GM23248 (cell line): Measurements from ENCODE around the gene CUL1. TPM values are rescaled to one million over a fixed set of nuclear protein-coding genes. Genes with fewer than 3 reads are reported as not detected.

Experiments
- DNase-seq: peaks from one replicate; pipeline ENCODE4 v3.0.0-alpha.2; 2015
- H2AFZ ChIP-seq: fragments of 200-600 bp; sonication (generic); 2 replicates; pipeline ENCODE4 v1.6.1; 2016; ENCODE audit warnings: antibody characterized with exemption
- H3F3A ChIP-seq: fragments of 200-600 bp; sonication (generic); 2 replicates; pipeline ENCODE4 v1.6.1; 2016; ENCODE audit warnings: mild to moderate bottlenecking, antibody characterized with exemption, mixed run types; ENCODE audit not compliant: insufficient read depth
- H3K27ac ChIP-seq: fragments of 200-600 bp; sonication (generic); 2 replicates; pipeline ENCODE4 v1.5.1; 2016; ENCODE audit warnings: mild to moderate bottlenecking
- H3K27me3 ChIP-seq: fragments of 200-600 bp; sonication (generic); replicated peaks from 2 replicates; pipeline ENCODE4 v1.6.1; 2016; ENCODE audit warnings: mild to moderate bottlenecking; ENCODE audit not compliant: insufficient read depth
- H3K36me3 ChIP-seq: fragments of 200-600 bp; sonication (generic); 2 replicates; pipeline ENCODE4 v1.6.1; 2016; ENCODE audit warnings: low read depth, mild to moderate bottlenecking
- H3K4me1 ChIP-seq: fragments of 200-600 bp; sonication (generic); 2 replicates; pipeline ENCODE4 v1.6.1; 2016; ENCODE audit warnings: mild to moderate bottlenecking; ENCODE audit not compliant: insufficient read depth
- H3K4me2 ChIP-seq: fragments of 200-600 bp; sonication (generic); one replicate; pipeline ENCODE4 v1.6.1; 2016; ENCODE audit warnings: mild to moderate bottlenecking; ENCODE audit not compliant: unreplicated experiment
- H3K4me3 ChIP-seq: fragments of 200-600 bp; sonication (generic); 2 replicates; pipeline ENCODE4 v1.5.1; 2016; ENCODE audit warnings: mild to moderate bottlenecking
- H3K79me2 ChIP-seq: fragments of 200-600 bp; sonication (generic); 2 replicates; pipeline ENCODE4 v1.6.1; 2016; ENCODE audit warnings: mild to moderate bottlenecking; ENCODE audit not compliant: insufficient read depth
- H3K9ac ChIP-seq: fragments of 200-600 bp; sonication (generic); 2 replicates; pipeline ENCODE4 v1.6.1; 2016; ENCODE audit warnings: mild to moderate bottlenecking
- H3K9me2 ChIP-seq: fragments of 200-600 bp; sonication (generic); 2 replicates; pipeline ENCODE4 v1.6.1; 2016; ENCODE audit warnings: mixed run types, mild to moderate bottlenecking, moderate library complexity; ENCODE audit not compliant: insufficient read depth
- H3K9me3 ChIP-seq: fragments of 200-600 bp; sonication (generic); one replicate; pipeline ENCODE4 v1.6.1; 2017; ENCODE audit warnings: low read depth
- H4K20me1 ChIP-seq: fragments of 200-600 bp; sonication (generic); 2 replicates; pipeline ENCODE4 v1.6.0; 2016; ENCODE audit not compliant: insufficient read depth
- EZH2 ChIP-seq: fragments of 200-600 bp; sonication (generic); IDR thresholded peaks from 2 replicates; pipeline ENCODE4 v1.6.1; 2018; ENCODE audit warnings: antibody characterized with exemption, mild to moderate bottlenecking; ENCODE audit not compliant: insufficient read depth, poor library complexity, severe bottlenecking
- EZH2phosphoT487 ChIP-seq: fragments of 200-600 bp; sonication (generic); IDR thresholded peaks from 2 replicates; pipeline ENCODE4 v1.6.1; 2018; ENCODE audit warnings: antibody characterized with exemption, moderate library complexity, mild to moderate bottlenecking, low read depth; ENCODE audit not compliant: insufficient read depth
- WGBS, 2 experiments: methylation state at CpG; one replicate each; pipeline ENCODE4 v1.1.6; 2015 to 2017; ENCODE audit warnings: low lambda C conversion rate in 2 of 2, low coverage in 1 of 2; ENCODE audit errors: missing lambda C conversion rate in 2 of 2; 5-methylcytosine and 5-hydroxymethylcytosine counted together
- in situ Hi-C: fragments of 300-500 bp; cut with MboI; formaldehyde crosslinking; loops from 2 replicates; pipeline ENCODE4 v1.15.0; 2020
- polyA plus RNA-seq: library from polyadenylated mRNA; unstranded; fragments of >200 nt; fragmentation: Nextera tagmentation; extraction: Ambion mirVana; gene quantifications from 2 replicates; pipeline ENCODE4 v1.2.1, GENCODE V29; 2016
- total RNA-seq: library from RNA; depleted of rRNA; stranded (reverse); fragments of >200 nt; shearing (Covaris generic); gene quantifications from 2 replicates; pipeline ENCODE4 v1.2.3, GENCODE V29; 2014

The CUL1 gene
- total and polyA plus RNA-seq, 2 experiments from 2014 or later, result 49.1 to 52.6 TPM

DNA sequence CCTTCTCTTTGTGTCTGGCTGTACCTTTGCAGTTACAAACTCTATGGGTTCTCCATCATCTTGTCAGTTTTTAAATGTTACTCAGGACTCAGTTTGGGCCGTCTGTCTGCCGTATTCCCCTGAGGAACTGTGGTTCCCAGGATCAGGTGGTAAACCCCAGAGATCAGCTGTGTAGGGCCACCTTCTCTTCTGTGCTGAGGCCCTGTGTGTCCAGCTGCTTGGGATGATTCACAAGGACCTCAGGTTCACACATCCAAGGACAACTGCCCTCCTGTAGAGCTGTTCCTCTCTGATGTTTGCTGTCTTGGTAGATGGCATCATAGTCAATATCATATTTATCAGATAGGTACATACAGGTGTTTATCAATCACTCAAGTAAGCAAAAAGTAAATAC lies 24.5 kb downstream of the CUL1 start:
- WGBS, 2 experiments, result 97 to 98% methylated on average over 2 of the region's 2 CpGs
- Histone ChIP-seq H3K9me2 (no peaks in the 10 kb centered on the region), H3K27ac (no peak overlapping the region), H3K4me2 (no peak overlapping the region), H3K36me3 (no peaks in the 10 kb centered on the region), H3K4me3 (no peak overlapping the region), H3K9me3 (no peaks in the 10 kb centered on the region), H3K9ac (no peak overlapping the region), H2AFZ (no peak overlapping the region), H4K20me1 (peaks cover 73% of the 10 kb centered on the region), H3F3A (no peaks in the 10 kb centered on the region), H3K79me2 (peaks cover 100% of the 10 kb centered on the region), H3K4me1 (0 out of 2 replicates have a peak, but pooled peaks cover 8% of the 10 kb centered on the region), H3K27me3 (no peaks in the 10 kb centered on the region)
- in situ Hi-C loops, result no loop called here
- no peak for DNase-seq
- TF ChIP-seq EZH2, result no peak
- TF ChIP-seq EZH2phosphoT487, result no peak

DNA sequence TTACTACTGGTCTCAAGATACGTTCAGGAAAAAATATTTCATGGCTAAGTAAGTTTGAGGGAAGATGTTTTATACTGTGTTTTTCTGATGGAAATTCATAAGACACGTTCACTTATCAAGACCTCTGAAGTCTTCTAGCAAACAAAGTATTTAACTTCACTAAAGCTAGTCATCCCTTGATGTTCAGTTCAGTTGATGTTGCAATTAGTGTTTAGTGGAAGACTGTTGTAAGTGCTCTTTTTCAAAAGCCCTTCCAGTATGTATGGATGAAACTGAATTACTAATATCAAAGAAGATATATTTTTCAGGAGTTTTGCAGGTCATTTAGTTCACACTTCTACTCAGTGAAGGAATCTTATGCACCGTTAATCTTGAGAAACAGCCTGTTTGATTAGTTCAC lies 25.1 kb downstream of the CUL1 start:
- peak; percentile 13 for DNase-seq
- no peak overlapping the region for H3K9ac ChIP-seq
- in situ Hi-C loops, result no loop called here
- 0 out of 2 replicates have a peak, but pooled peaks cover 8% of the 10 kb centered on the region for H3K4me1 ChIP-seq
- no peak overlapping the region for H3K4me2 ChIP-seq
- no peaks in the 10 kb centered on the region for H3K36me3 ChIP-seq
- no peaks in the 10 kb centered on the region for H3F3A ChIP-seq
- peaks cover 100% of the 10 kb centered on the region for H3K79me2 ChIP-seq
- no peak overlapping the region for H3K4me3 ChIP-seq
- WGBS, 2 experiments, result 82% methylated on average over 3 of the region's 3 CpGs
- TF ChIP-seq EZH2, result no peak
- TF ChIP-seq EZH2phosphoT487, result no peak
- H3K27me3 ChIP-seq, result no peaks in the 10 kb centered on the region
- no peak overlapping the region for H2AFZ ChIP-seq
- no peaks in the 10 kb centered on the region for H3K9me3 ChIP-seq
- H3K9me2 ChIP-seq, result no peaks in the 10 kb centered on the region
- peaks cover 67% of the 10 kb centered on the region for H4K20me1 ChIP-seq
- no peak overlapping the region for H3K27ac ChIP-seq

DNA sequence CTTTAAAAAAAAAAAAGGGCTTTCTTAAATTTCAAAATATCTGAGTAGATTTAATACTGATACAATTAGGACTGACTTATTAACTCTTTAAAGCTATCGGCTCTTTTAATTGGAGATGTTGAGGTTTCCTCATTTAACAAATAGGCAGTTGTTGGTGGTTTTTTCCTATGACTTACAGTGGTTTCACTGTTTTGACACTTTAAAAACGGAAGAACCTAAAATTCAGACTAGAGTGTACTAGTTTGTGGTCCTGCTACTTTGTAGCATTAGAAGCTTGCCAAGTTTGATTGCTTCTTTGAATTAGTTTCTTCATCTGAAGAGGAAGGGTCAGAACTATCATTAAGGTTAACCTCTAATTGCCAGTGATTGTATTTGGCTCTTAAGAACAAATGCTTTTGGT lies 27.7 kb downstream of the CUL1 start:
- Histone ChIP-seq H3F3A (peaks cover 20% of the 10 kb centered on the region; the same call in 1 of the 2 replicates), H3K36me3 (peaks cover 7% of the 10 kb centered on the region; the same call in 1 of the 2 replicates), H3K27me3 (no peaks in the 10 kb centered on the region), H3K79me2 (peaks cover 100% of the 10 kb centered on the region), H3K9me2 (no peaks in the 10 kb centered on the region), H3K4me3 (no peak overlapping the region), H3K4me1 (peaks cover 21% of the 10 kb centered on the region), H4K20me1 (peaks cover 50% of the 10 kb centered on the region), H3K9me3 (no peaks in the 10 kb centered on the region), H3K9ac (no peak overlapping the region), H2AFZ (no peak overlapping the region), H3K27ac (no peak overlapping the region), H3K4me2 (no peak overlapping the region)
- 56 to 57% methylated on average over 2 of the region's 2 CpGs for WGBS, 2 experiments
- in situ Hi-C loops, result no loop called here
- TF ChIP-seq EZH2phosphoT487, result no peak
- TF ChIP-seq EZH2, result no peak
- no peak for DNase-seq

DNA sequence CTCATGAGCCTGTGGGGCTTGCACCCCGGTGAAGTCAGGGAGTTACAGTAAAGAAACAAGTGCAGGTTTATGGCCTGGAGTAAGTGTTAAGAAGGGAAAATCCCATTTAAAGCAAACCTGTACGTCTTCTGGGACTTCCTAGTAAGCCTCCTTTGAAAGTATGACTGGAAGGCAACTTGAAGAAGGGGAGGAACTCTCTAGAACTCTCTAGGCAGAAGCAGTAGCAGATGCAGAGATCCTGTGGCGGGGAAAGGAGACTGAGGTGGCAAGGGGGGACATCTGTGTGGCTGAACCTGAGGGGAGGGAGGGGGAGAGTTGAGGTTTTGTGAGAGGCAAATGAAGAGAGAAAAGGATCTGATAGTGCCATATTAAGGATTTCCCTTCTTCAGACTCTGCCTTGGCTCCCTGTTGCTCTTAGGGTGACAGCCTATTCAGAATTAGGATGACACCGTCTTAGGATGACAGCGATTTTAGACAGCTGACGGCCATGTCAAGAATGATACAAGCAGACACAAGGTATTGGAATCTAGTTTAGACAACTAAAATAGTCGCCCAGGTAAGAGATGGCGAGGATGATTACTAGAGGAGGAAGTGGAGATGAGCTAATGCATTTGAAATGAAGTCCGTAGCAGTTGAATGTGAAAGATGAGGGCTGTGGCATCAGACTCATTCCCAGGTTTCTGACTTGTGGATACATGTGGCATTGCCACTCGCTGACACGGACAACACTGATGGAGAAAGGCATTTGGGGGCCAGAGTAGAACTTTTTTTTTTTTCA lies 29.0 kb downstream of the CUL1 start:
- Histone ChIP-seq H3K36me3 (peaks cover 19% of the 10 kb centered on the region), H3K9me2 (no peaks in the 10 kb centered on the region), H3K79me2 (peaks cover 100% of the 10 kb centered on the region), H3K27me3 (no peaks in the 10 kb centered on the region), H3K9me3 (no peaks in the 10 kb centered on the region), H3K27ac (no peak overlapping the region), H3K4me1 (peaks cover 21% of the 10 kb centered on the region), H3K9ac (no peak overlapping the region), H4K20me1 (peaks cover 40% of the 10 kb centered on the region), H3K4me2 (no peak overlapping the region), H2AFZ (no peak overlapping the region), H3K4me3 (no peak overlapping the region), H3F3A (peaks cover 20% of the 10 kb centered on the region; the same call in 1 of the 2 replicates)
- TF ChIP-seq EZH2 (no peak), EZH2phosphoT487 (no peak)
- 92 to 95% methylated on average over 11 of the region's 11 CpGs for WGBS, 2 experiments
- no peak for DNase-seq
- in situ Hi-C loops, result no loop called here
